GM10266 (cell line): Measurements from ENCODE around the gene RASSF8.
A peak's percentile ranks its signal among the peaks of the same experiment; 100 is the strongest.

ENCODE experiments used
- DNase-seq: peaks from one replicate; pipeline ENCODE4 v3.0.0; 2012; ENCODE audit errors: extremely low spot score
- CTCF ChIP-seq: IDR thresholded peaks from 2 replicates; pipeline ENCODE4 v1.5.1; 2012; ENCODE audit warnings: mild to moderate bottlenecking, low read depth; ENCODE audit not compliant: control insufficient read depth, insufficient read depth; ENCODE audit errors: missing control alignments

The RASSF8 gene

DNA sequence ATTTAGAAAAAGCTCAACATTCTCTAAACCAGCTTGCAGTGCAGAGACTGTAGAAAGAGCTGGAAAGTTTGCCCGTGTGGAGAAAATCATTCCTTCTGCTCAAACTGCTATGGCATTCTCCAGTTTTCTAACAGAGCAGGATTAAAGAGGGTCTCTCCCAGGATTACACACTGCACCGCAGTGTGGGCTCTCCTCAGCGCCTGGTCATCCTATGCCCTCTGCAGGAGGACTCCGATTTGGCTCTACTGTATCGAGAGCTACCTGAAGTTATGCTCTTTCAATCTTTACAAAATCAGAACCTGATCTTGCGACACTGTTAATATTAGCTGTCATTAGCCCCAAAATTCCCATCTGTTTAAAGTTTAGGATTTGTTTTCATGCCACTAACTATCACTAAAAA is 133.3 kb downstream of the RASSF8 start:
- no peak for DNase-seq

DNA sequence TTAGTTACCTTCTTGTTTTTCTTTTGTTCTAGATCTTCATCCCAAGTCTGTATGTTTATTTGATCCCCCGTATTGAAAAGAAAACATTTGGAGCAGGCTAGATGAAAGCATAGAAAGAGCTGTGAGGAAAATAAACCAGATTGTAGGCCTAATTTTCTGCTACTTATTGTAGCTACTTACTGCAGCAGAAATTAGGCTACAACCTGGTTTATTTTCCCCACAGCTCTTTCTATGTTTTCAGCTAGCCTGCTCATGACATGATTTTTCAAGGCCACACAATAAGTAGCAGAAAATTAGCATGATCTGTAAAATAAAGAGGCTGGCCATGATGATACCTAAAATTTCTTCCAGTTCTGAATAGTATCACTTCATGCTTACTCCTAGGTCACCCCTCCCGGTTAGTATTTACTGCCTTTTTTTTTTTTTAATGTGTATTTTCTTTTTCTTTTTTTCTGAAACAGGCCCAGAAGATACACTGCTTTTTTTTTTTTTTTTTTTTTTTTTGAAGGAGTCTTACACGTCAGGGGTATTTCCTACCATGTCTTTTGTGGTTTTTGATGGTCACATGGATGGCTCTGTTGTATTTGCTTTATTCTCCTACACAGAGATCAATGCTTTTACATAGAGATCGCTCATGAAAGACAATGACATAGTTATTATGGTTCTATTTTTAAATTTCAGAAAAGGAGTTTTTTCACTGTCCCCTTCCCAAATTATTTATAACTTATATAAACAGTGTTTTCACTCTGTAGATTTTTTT is 134.0 kb downstream of the RASSF8 start:
- no peak for DNase-seq
- TF ChIP-seq CTCF = no peak

More for the DNA sequence above, 133.3 kb downstream of the RASSF8 start:
- TF ChIP-seq CTCF = no peak

- DNase-seq = no peak
- TF ChIP-seq CTCF = no peak
Measured at GRCh38 chr12:26095186-26095585, 136.7 kb downstream of the RASSF8 start.

DNA sequence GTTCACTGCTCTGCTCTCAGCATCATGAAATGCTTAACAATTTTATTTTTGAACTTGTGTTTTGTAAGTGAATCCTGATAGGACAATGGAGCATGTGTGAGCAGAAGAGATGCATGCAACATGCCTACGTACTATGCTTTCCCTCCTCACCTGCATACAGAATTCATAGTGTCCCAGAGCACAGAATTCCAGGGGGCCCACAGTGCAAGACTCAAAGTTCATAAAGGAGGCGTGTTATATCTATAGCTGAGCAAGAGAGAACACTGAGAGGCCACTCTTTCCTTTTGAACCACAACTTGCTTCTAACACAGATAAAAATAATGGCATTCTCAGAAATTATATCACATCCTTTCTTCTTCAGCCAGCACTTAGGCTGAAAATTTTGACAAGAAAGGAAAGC is 137.6 kb downstream of the RASSF8 start:
- no peak for TF ChIP-seq CTCF
- no peak for DNase-seq

DNA sequence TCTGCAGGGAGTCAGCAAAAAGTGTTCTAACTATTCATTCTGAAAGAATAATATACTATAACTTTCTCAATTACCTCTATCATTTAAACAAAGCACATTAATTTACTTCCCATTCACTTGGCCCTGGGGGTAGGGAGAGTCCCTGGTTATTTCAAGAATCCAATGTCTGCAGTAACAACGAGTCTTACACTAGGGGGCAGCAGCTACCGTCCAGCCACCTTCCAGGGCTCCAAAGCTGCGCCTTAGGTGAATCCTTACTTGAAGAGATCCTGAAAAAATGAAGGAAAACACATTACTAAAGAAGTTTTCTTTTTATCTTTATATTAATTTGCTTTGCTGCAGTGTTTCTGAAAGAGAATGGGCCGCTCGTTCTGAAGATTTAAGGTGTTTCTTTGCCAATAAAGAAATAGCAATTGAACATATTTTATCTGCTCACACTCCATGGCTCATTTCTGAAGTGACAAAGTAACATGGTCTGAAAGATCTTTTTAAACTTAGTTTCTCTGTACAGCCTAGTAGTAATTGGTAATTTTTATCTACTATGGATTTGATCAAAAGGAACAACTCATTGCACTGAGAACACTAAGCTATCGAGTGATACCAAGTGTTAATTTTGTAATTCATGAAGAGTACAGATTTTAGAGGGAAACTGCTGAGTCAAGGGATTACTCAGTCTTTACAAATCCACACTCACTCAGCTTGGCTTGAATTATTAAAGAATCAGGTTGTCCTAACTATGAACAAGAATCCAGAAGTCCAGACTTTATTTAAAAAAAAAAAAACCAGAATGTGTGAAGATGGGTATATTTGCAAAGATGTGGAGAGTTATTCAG is 138.8 kb downstream of the RASSF8 start:
- TF ChIP-seq CTCF = peak; percentile 91
- peak; percentile 76 for DNase-seq

- no peak for DNase-seq
- TF ChIP-seq CTCF = no peak
Measured at GRCh38 chr12:26100666-26101349, 142.3 kb downstream of the RASSF8 start.

GRCh38 chr12:26101350-26101734 is 142.9 kb downstream of the RASSF8 start:
- TF ChIP-seq CTCF = no peak
- DNase-seq = no peak
